ENCODE results near the gene CRB3.

CRB3 gene

DNA sequence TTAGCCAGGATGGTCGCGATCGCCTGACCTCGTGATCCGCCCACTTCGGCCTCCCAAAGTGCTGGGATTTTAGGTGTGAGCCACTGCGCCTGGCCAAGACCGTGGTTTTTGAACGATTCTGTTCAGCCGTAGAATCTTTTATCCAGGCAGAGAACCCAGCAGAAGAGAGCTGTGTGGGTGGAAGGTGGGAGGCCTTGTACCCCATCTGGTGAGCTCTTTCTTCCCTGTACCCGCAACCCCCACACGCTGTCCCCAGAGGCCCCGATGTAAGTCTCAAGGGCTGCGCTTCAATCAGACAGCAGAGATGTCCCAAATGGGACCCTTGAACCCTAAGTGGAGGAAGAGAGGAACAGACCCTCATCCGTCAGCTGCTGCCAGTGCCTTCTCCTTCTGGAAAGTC lies 8.1 kb upstream of the CRB3 start:
- CTCF ChIA-PET: no interaction called here
- POLR2A ChIA-PET (ENCODE audit: low non-redundant PET): no interaction called here
- no peak for DNase-seq (ENCODE audit: low spot score)
- H3K27ac ChIP-seq: no peak overlapping the region
- TF ChIP-seq, protein P1, sequence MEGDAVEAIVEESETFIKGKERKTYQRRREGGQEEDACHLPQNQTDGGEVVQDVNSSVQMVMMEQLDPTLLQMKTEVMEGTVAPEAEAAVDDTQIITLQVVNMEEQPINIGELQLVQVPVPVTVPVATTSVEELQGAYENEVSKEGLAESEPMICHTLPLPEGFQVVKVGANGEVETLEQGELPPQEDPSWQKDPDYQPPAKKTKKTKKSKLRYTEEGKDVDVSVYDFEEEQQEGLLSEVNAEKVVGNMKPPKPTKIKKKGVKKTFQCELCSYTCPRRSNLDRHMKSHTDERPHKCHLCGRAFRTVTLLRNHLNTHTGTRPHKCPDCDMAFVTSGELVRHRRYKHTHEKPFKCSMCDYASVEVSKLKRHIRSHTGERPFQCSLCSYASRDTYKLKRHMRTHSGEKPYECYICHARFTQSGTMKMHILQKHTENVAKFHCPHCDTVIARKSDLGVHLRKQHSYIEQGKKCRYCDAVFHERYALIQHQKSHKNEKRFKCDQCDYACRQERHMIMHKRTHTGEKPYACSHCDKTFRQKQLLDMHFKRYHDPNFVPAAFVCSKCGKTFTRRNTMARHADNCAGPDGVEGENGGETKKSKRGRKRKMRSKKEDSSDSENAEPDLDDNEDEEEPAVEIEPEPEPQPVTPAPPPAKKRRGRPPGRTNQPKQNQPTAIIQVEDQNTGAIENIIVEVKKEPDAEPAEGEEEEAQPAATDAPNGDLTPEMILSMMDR (conservative IDR thresholded peaks at IDR 0.05; ENCODE audit: low read depth): no peak

DNA sequence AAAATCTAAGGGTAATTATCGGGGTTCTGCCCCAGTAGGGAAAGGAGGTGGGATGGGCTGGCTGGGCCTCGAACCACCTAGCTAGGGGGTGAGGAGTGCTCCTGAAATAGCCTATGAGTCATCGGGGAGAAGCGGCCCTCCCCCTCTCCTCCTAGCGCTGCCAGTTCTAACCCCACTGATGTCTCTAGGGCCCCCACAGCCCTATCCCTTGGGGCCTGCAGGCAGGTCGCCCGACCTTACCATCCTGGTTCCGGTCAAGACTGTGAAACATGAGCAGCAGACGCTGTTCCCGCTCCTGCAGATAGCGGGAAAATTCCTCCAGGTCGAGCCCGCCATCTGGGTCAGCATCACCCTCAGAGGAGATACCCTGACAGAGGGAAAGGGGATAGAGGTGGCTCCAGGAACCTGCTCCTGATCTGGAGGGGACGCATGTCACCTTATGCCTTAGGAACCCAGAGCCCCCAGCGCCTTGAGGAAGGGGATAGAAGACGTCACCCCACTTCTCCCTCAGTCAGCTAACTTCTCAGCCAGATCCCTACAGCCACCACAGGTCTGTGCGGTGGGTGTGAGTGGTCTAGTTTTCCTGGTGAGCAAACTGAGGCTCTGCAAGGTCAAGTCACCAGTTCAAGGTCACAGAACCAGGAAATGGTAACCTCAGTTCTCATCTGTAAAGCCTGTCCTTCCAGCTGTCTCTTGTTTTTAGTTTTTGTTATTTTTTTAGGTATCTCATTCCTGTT lies 5.9 kb upstream of the CRB3 start:
- ChIA-PET POLR2A (ENCODE audit: low non-redundant PET) (no interaction called here), CTCF (interaction anchor here (0.6 kb wide), 1 partner anchor 30 kb away, joined by 3 read pairs; no protein-coding TSS in a partner anchor)
- H3K27ac ChIP-seq: peak overlapping the region; percentile 82
- TF ChIP-seq, protein P1 (conservative IDR thresholded peaks at IDR 0.05; ENCODE audit: low read depth): no peak
- no peak for DNase-seq (ENCODE audit: low spot score)

DNA sequence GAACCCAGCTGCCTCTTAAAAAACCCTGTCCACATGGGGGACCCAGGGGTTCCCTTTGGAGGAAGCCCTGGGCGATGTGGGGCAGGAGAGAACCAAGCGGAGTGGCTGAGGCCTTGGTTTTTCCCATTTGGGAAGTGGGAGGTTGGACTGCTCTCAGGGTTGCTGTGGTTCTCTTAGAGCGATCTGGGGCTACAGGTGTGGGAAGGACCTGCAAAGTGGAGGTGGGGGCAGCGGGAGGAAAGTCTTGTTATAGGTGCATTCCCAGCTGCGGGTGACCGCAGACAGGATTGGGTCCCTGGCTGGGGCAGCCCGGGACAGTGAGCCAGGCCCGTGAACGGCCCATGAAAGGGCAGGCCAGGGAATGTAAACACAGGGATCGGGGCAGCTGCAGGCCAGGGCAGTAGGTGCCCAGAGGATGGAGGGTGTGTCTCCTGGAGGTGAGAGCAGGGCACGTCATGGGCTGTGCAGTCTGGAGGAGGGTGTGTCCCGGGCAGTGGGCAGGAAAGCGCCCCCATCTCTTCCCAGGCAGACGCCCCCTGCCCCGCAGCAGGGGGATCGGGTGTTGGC lies 5.3 kb upstream of the CRB3 start:
- ChIA-PET CTCF (interaction anchor here (0.6 to 1.2 kb wide), 2 partner anchors 31 to 58 kb away, joined by 3 read pairs; no protein-coding TSS in a partner anchor), POLR2A (ENCODE audit: low non-redundant PET) (no interaction called here)
- TF ChIP-seq, protein P1 (conservative IDR thresholded peaks at IDR 0.05; ENCODE audit: low read depth): no peak
- DNase-seq (ENCODE audit: low spot score): peak; percentile 22
- H3K27ac ChIP-seq: peak overlapping the region; percentile 82

DNA sequence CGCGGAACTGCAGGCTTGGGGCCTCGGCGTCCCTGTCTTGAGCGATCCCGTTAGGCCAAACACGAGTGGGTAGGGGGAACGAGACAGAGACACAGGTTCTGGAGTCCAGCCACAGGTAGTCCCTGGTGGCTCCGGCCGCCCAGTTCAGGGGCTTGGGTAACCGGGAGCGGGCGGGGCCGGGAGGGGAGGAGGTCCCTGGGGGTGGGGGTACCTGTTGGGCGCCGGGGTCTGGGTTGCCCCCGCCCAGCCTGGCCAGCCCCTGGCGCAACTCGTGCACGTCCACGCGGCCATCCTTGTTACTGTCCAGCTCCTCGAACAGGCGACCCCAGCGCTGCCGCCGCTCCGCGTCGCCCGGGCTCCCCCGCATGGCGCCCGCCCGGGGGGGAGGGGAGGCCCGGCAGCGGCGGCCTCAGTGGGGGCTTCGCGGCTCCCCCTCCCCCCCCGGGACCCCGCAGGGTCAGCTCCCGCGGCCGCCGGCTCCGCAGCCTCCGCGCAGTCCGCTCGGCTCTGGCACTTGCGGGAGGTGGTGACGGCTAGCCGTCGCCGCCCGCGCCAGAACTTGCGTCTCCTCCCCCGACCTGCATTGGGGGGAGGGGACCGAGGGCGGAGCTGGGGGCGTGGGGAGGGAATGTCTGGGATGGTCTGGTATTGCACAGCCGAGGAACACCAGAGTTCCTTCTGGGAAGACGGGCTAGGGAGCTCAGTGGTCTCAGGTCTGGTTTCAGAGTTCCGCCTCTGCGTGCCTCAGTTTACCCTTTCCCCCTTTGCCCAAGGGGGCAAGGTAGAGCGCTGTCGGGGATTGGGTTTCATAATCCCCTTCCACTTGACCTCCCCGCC lies 4.6 kb upstream of the CRB3 start, which contains the start of gene SLC25A23:
Gene SLC25A23 (minus strand): TSS at position 531 of the 837 bp plus-strand sequence. CDS start 164 bp downstream, at position 367.
- H3K27ac ChIP-seq: peak within 1 kb of the TSS; percentile 82
- CTCF ChIA-PET: interaction anchor here (1.2 kb wide), 1 partner anchor 57 kb away, joined by 3 read pairs; no protein-coding TSS in a partner anchor
- POLR2A ChIA-PET (ENCODE audit: low non-redundant PET): no interaction called here
- peak; percentile 85 for DNase-seq (ENCODE audit: low spot score)
- TF ChIP-seq, protein P1 (conservative IDR thresholded peaks at IDR 0.05; ENCODE audit: low read depth): no peak

DNA sequence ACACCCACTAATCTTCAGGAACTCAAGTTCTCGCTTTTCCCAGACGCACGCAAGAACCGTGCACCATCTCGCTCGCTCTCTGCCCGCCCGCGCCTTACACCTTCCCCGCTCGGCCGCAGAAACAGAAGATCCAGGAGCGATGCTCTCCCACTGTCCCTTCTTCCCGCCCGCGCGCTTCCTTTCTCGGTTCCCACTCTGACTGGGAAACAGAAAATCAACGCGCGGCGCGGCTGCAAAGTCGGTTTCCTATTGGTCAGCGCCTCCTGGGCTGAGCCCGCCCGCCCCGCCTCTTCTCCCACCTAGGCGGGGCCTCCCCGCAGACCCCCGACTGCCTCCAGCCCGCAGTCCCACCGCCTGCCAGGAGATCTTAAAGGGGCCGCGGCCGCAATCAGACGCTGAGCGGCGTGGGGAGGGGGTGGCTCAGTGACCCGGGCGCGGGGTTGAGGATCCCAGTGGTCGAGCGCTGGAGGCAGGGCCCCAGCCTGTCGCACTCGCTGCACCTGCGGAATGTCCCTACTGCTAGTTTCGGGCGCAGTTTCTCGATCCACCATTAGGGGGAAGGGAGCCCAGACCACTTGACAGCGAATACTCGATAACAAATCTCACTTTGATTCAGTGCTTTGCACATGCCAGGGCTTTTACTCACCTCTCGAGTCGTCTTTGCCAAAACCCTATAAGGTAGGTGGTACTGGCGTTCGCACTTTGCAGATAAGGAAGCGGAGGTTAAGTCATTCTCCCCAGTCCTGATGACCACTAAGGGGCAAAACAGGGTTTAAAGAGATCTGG lies 3.8 kb upstream of the CRB3 start:
- H3K27ac ChIP-seq: peak overlapping the region; percentile 82
- TF ChIP-seq, protein P1 (conservative IDR thresholded peaks at IDR 0.05; ENCODE audit: low read depth): peak; percentile 73
- POLR2A ChIA-PET (ENCODE audit: low non-redundant PET): no interaction called here
- CTCF ChIA-PET: interaction anchor here (1.2 kb wide), 1 partner anchor 57 kb away, joined by 3 read pairs; no protein-coding TSS in a partner anchor
- DNase-seq (ENCODE audit: low spot score): peak; percentile 97
